Activated CD8-positive, alpha-beta memory T cell treated with anti-CD3 and anti-CD28 coated beads for 24 hours (primary cell): ENCODE measurements around the gene WIPF1.
A peak's percentile ranks its signal among the peaks of the same experiment; 100 is the strongest.

ENCODE experiments used
- DNase-seq: peaks from one replicate; pipeline ENCODE4 v3.0.0-alpha.2; 2020

WIPF1 gene

GRCh38 chr2:174595116-174595809 lies 2.3 kb downstream of the WIPF1 start:
- DNase-seq = no peak

GRCh38 chr2:174594456-174594855 lies 3.1 kb downstream of the WIPF1 start:
- no peak for DNase-seq

GRCh38 chr2:174593574-174594203 lies 3.9 kb downstream of the WIPF1 start:
- DNase-seq = peak; percentile 77

GRCh38 chr2:174593041-174593440 lies 4.6 kb downstream of the WIPF1 start:
- DNase-seq = no peak

- no peak for DNase-seq
Measured at GRCh38 chr2:174591740-174592139, 5.9 kb downstream of the WIPF1 start.

GRCh38 chr2:174590928-174591648 lies 6.5 kb downstream of the WIPF1 start:
- no peak for DNase-seq

GRCh38 chr2:174590346-174590745 lies 7.3 kb downstream of the WIPF1 start:
- no peak for DNase-seq

- DNase-seq = no peak
Measured at GRCh38 chr2:174589334-174589733, 8.3 kb downstream of the WIPF1 start.

- DNase-seq = no peak
Measured at GRCh38 chr2:174588463-174588862, 9.1 kb downstream of the WIPF1 start.

GRCh38 chr2:174587579-174587978 lies 10.0 kb downstream of the WIPF1 start:
- DNase-seq = no peak

GRCh38 chr2:174586418-174587295 lies 10.9 kb downstream of the WIPF1 start:
- no peak for DNase-seq

- DNase-seq = no peak
Measured at GRCh38 chr2:174585657-174586252, 11.8 kb downstream of the WIPF1 start.

GRCh38 chr2:174585146-174585545 lies 12.5 kb downstream of the WIPF1 start:
- DNase-seq = no peak

- DNase-seq = no peak
Measured at GRCh38 chr2:174581491-174581890, 16.1 kb downstream of the WIPF1 start.

- no peak for DNase-seq
Measured at GRCh38 chr2:174580951-174581350, 16.7 kb downstream of the WIPF1 start.

GRCh38 chr2:174577967-174578589 lies 19.5 kb downstream of the WIPF1 start:
- no peak for DNase-seq

- no peak for DNase-seq
Measured at GRCh38 chr2:174575124-174575776, 22.4 kb downstream of the WIPF1 start.

GRCh38 chr2:174574657-174575056 lies 22.9 kb downstream of the WIPF1 start:
- no peak for DNase-seq

- no peak for DNase-seq
Measured at GRCh38 chr2:174573621-174574081, 24.0 kb downstream of the WIPF1 start.

GRCh38 chr2:174572556-174572955 lies 25.0 kb downstream of the WIPF1 start:
- DNase-seq = no peak

GRCh38 chr2:174571669-174572323 lies 25.8 kb downstream of the WIPF1 start:
- DNase-seq = no peak
